Right atrium auricular region (tissue), 2 donors: Measurements from ENCODE around the gene TMEM94. TPM values are rescaled to one million over a fixed set of nuclear protein-coding genes. Genes with fewer than 3 reads are reported as not detected.

Experiments used
- DNase-seq: peaks from one replicate; pipeline ENCODE4 v3.0.0-alpha.2; 2019; ENCODE audit warnings: low spot score
- H3K27ac ChIP-seq, 2 donors: fragments of 200-600 bp; sonication (generic); 1 replicate in 1 of 2; 2 replicates in 1 of 2; pipeline ENCODE4 v1.5.1; 2016 to 2019
- H3K27me3 ChIP-seq, 2 donors: fragments of 200-600 bp; sonication (generic); one replicate each; pipeline versions ENCODE4 v1.5.1 to v1.6.0; 2017 to 2019
- H3K36me3 ChIP-seq: fragments of 200-600 bp; sonication (generic); one replicate; pipeline ENCODE4 v1.5.1; 2016
- H3K4me1 ChIP-seq, 2 donors: fragments of 200-600 bp; sonication (generic); one replicate each; pipeline versions ENCODE4 v1.5.1 to v1.6.0; 2017 to 2019
- H3K4me3 ChIP-seq, 2 donors: fragments of 200-600 bp; sonication (generic); 1 replicate in 1 of 2; 2 replicates in 1 of 2; pipeline ENCODE4 v1.5.1; 2017 to 2019; ENCODE audit warnings: mild to moderate bottlenecking in 1 of 2, moderate library complexity in 1 of 2
- H3K9me3 ChIP-seq, 2 donors: fragments of 200-600 bp; sonication (generic); one replicate each; pipeline ENCODE4 v1.5.1; 2019
- total RNA-seq, 2 donors: library from RNA; depleted of rRNA; stranded (reverse); fragments of >200 nt; gene quantifications; one replicate each; pipeline ENCODE4 v1.1.0, GENCODE V29; 2016
- TF ChIP-seq, protein P1 (sequence below), 2 donors: fragments of 200-600 bp; sonication (generic); IDR thresholded peaks; one replicate each; pipeline ENCODE4 v1.5.1; 2019; ENCODE audit warnings: antibody characterized with exemption in 2 of 2

Gene TMEM94
- total RNA-seq, 2 donors from 2014 or later, result 56.3 to 61.6 TPM

DNA sequence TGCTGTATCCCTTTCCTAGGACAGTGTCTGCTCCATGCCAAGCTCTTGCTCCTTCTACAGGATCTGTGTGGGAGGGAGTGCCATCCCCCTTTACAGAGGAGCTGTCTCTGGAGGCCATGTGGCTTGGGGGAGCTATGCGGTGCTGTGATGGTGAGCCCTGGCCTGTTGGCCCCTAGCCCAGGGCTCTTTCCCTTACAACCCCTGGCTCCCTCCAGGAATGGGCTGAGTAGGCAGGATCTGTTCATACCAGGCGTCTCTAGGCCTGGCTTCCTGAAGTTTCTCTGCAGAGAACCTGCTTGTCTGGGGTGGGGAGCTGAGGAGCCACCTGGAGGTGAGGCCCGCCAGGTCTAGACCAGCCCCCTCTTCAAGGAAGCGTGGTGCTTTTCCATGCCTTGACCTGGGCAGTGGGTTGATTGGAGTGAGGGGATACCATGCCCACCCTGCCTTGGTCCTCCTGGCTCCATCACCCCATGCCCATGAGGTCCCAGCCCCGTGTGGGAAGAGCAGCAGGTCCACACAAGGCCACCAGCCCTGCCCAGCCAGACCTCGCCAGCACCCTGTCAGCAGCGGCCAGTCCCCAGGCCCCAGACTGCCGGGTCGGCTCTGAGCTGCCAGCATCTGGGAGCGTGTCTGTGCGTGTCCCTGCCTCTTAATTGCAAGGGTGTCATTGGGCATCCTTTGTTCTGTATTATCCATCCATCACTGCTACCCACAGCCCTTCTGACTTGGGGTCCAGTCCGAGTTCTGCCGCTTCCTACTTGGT is 83.7 kb downstream of the TMEM94 start:
- Histone ChIP-seq H3K9me3 (no peaks in the 10 kb centered on the region), H3K4me3 (no peak overlapping the region), H3K27me3 (no peaks in the 10 kb centered on the region), H3K4me1 (no peaks in the 10 kb centered on the region), H3K36me3 (no peaks in the 10 kb centered on the region), H3K27ac (no peak overlapping the region)
- DNase-seq, result no peak
- TF ChIP-seq, protein P1, sequence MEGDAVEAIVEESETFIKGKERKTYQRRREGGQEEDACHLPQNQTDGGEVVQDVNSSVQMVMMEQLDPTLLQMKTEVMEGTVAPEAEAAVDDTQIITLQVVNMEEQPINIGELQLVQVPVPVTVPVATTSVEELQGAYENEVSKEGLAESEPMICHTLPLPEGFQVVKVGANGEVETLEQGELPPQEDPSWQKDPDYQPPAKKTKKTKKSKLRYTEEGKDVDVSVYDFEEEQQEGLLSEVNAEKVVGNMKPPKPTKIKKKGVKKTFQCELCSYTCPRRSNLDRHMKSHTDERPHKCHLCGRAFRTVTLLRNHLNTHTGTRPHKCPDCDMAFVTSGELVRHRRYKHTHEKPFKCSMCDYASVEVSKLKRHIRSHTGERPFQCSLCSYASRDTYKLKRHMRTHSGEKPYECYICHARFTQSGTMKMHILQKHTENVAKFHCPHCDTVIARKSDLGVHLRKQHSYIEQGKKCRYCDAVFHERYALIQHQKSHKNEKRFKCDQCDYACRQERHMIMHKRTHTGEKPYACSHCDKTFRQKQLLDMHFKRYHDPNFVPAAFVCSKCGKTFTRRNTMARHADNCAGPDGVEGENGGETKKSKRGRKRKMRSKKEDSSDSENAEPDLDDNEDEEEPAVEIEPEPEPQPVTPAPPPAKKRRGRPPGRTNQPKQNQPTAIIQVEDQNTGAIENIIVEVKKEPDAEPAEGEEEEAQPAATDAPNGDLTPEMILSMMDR (IDR thresholded peaks at IDR 0.05), result no peak

DNA sequence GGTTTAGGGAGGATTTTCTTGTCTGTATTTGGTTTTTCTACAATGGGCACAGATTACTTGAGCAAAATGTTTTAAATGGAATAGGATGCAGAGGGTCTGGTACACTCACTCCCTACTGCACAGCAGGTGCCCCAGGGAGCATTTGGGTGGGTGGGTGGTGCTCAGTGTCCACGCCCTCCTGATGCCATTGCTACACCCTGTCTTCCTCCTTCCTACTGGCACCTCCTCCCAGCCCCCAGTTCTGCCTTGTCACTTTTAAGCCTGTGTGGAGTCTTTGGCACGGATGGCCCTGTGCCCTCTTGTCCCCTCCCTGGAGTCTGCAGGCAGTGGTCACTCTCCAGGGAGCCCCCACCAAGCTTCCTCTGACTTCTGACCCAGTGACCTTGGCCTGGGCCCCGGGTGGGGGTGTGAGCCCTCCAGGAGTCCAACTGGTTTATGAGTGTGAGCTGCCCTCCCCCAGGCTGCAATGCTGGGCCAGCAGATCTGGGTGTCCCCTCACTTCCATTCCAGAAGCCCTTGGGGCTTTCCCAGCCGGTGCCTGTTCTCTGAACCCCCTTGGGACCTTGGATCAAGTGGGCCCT is 84.6 kb downstream of the TMEM94 start:
- Histone ChIP-seq H3K27ac (no peak overlapping the region), H3K27me3 (no peaks in the 10 kb centered on the region), H3K36me3 (no peaks in the 10 kb centered on the region), H3K9me3 (no peaks in the 10 kb centered on the region), H3K4me3 (no peak overlapping the region), H3K4me1 (no peaks in the 10 kb centered on the region)
- DNase-seq, result no peak
- TF ChIP-seq, protein P1 (IDR thresholded peaks at IDR 0.05), result no peak

DNA sequence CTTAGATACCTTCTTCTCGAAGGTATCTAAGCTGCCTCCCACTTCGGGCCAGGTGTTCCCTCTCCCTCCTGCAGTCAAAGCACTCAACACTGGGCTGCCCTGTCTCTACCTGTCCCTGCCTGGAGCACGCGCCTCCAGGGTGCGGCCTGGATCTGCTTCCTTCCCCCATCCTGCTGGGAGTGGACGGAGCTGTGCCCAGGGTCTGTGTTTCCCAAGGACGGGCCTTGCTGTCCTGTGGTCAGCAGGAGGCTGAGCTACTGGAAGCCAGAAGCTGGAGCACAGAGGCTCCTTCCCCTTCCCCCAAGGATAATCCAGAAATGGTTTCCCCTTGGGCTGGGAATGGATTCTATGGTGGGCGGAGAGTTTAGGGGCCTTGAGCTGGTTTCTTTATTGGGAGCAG is 85.8 kb downstream of the TMEM94 start:
- no peak for DNase-seq
- H3K36me3 ChIP-seq, result no peaks in the 10 kb centered on the region
- H3K27me3 ChIP-seq, result no peaks in the 10 kb centered on the region
- no peak overlapping the region for H3K27ac ChIP-seq
- H3K4me3 ChIP-seq, result no peak overlapping the region
- TF ChIP-seq, protein P1 (IDR thresholded peaks at IDR 0.05), result no peak
- H3K4me1 ChIP-seq, result no peaks in the 10 kb centered on the region
- no peaks in the 10 kb centered on the region for H3K9me3 ChIP-seq

DNA sequence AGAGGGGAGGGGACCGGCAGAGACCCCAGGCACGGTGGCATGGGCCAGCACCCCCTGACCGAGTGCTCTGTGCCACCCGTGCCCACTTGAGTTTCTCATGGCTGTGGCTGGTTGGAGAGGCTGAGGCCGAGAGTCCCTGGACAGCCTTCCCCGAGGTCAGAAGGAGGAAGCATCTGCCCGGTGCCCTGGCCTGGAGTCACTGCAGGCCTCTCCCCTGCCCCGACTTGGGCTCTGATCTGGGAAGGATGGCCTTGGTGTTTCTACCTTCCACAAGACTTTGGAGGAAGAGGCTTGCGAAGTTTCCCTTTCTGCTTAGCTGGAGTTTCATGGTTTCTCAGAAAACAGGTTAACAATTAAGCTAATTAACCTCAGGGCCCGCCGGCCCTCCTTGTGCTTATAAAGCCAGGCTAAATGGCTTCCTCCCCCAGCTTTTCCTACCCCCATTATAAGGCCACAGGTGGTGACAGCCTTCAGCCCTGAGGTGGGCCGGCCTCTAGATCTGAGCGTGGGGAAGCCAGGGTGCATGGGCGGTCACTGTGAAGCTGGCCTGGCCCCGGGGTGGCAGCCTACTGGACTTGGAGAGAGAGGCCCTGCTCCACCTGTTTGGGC is 86.4 kb downstream of the TMEM94 start:
- H3K27me3 ChIP-seq, result no peaks in the 10 kb centered on the region
- no peak for DNase-seq
- TF ChIP-seq, protein P1 (IDR thresholded peaks at IDR 0.05), result no peak
- H3K36me3 ChIP-seq, result no peaks in the 10 kb centered on the region
- no peak overlapping the region for H3K27ac ChIP-seq
- no peaks in the 10 kb centered on the region for H3K4me1 ChIP-seq
- H3K4me3 ChIP-seq, result no peak overlapping the region
- H3K9me3 ChIP-seq, result no peaks in the 10 kb centered on the region

DNA sequence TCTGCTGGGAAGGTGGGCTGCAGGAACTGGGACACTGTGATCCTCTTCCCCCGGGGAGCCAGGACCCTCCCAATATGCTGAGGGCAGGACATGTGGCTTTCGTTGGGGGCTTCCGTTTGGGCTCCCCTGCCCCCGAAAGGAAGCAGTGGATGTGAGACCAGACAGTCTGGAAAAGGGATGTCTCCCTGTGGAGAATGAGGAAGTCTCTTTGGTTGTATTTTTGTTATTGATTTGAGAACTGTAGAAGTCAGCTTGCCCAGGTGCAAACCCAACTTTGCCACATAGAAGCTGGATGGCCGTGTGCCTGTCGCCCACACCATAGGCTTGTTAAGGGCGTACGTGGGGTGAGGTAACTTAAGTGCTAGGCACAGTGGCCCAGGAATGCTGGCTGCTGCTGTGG is 87.8 kb downstream of the TMEM94 start:
- Histone ChIP-seq H3K27me3 (no peaks in the 10 kb centered on the region), H3K4me1 (no peaks in the 10 kb centered on the region), H3K4me3 (no peak overlapping the region), H3K27ac (no peak overlapping the region), H3K9me3 (no peaks in the 10 kb centered on the region), H3K36me3 (no peaks in the 10 kb centered on the region)
- DNase-seq, result no peak
- TF ChIP-seq, protein P1 (IDR thresholded peaks at IDR 0.05), result no peak
